ENCODE measurements around the gene PTPRN2.

PTPRN2 gene

GRCh38 chr7:158134824-158135223 is 452.8 kb downstream of the PTPRN2 start:
- no peak overlapping the region for H3K27ac ChIP-seq (ENCODE audit: low read depth, low read length)
- H3K27me3 ChIP-seq (ENCODE audit: control insufficient read depth in 5 of 5, insufficient read depth in 4 of 5, low read length in 5 of 5), result no peaks in the 10 kb centered on the region
- no peak overlapping the region for H3K9ac ChIP-seq (ENCODE audit: low read length in 5 of 5)
- H3K9me3 ChIP-seq (ENCODE audit: control insufficient read depth in 5 of 5, low read length in 5 of 5), result peaks cover 0 to 12% (median 0%) of the 10 kb centered on the region in 5 donors
- H3K4me1 ChIP-seq (ENCODE audit: control insufficient read depth in 5 of 5, insufficient read depth in 5 of 5, low read length in 5 of 5), result no peaks in the 10 kb centered on the region
- H3K36me3 ChIP-seq (ENCODE audit: control insufficient read depth in 5 of 5, insufficient read depth in 5 of 5, low read length in 5 of 5), result no peaks in the 10 kb centered on the region
- no peak overlapping the region for H3K4me3 ChIP-seq (ENCODE audit: low read depth in 1 of 5, low read length in 5 of 5)

- Histone ChIP-seq H3K4me3 (ENCODE audit: low read depth in 1 of 5, low read length in 5 of 5) (no peak overlapping the region), H3K4me1 (ENCODE audit: control insufficient read depth in 5 of 5, insufficient read depth in 5 of 5, low read length in 5 of 5) (no peaks in the 10 kb centered on the region), H3K27ac (ENCODE audit: low read depth, low read length) (no peak overlapping the region), H3K36me3 (ENCODE audit: control insufficient read depth in 5 of 5, insufficient read depth in 5 of 5, low read length in 5 of 5) (no peaks in the 10 kb centered on the region), H3K27me3 (ENCODE audit: control insufficient read depth in 5 of 5, insufficient read depth in 4 of 5, low read length in 5 of 5) (no peaks in the 10 kb centered on the region), H3K9ac (ENCODE audit: low read length in 5 of 5) (no peak overlapping the region), H3K9me3 (ENCODE audit: control insufficient read depth in 5 of 5, low read length in 5 of 5) (peaks cover 0 to 16% (median 0%) of the 10 kb centered on the region in 5 donors)
Observed at GRCh38 chr7:158133515-158134271, 453.9 kb downstream of the PTPRN2 start.

GRCh38 chr7:158133057-158133456 is 454.6 kb downstream of the PTPRN2 start:
- Histone ChIP-seq H3K9ac (ENCODE audit: low read length in 5 of 5) (no peak overlapping the region), H3K36me3 (ENCODE audit: control insufficient read depth in 5 of 5, insufficient read depth in 5 of 5, low read length in 5 of 5) (no peaks in the 10 kb centered on the region), H3K9me3 (ENCODE audit: control insufficient read depth in 5 of 5, low read length in 5 of 5) (peaks cover 0 to 16% (median 0%) of the 10 kb centered on the region in 5 donors), H3K27ac (ENCODE audit: low read depth, low read length) (no peak overlapping the region), H3K4me1 (ENCODE audit: control insufficient read depth in 5 of 5, insufficient read depth in 5 of 5, low read length in 5 of 5) (no peaks in the 10 kb centered on the region), H3K4me3 (ENCODE audit: low read depth in 1 of 5, low read length in 5 of 5) (no peak overlapping the region), H3K27me3 (ENCODE audit: control insufficient read depth in 5 of 5, insufficient read depth in 4 of 5, low read length in 5 of 5) (no peaks in the 10 kb centered on the region)

GRCh38 chr7:158130023-158130409 is 457.6 kb downstream of the PTPRN2 start:
- Histone ChIP-seq H3K4me3 (ENCODE audit: low read depth in 1 of 5, low read length in 5 of 5) (no peak overlapping the region), H3K27me3 (ENCODE audit: control insufficient read depth in 5 of 5, insufficient read depth in 4 of 5, low read length in 5 of 5) (no peaks in the 10 kb centered on the region), H3K4me1 (ENCODE audit: control insufficient read depth in 5 of 5, insufficient read depth in 5 of 5, low read length in 5 of 5) (no peaks in the 10 kb centered on the region), H3K36me3 (ENCODE audit: control insufficient read depth in 5 of 5, insufficient read depth in 5 of 5, low read length in 5 of 5) (no peaks in the 10 kb centered on the region), H3K9ac (ENCODE audit: low read length in 5 of 5) (no peak overlapping the region), H3K27ac (ENCODE audit: low read depth, low read length) (no peak overlapping the region), H3K9me3 (ENCODE audit: control insufficient read depth in 5 of 5, low read length in 5 of 5) (peaks cover 0 to 16% (median 0%) of the 10 kb centered on the region in 5 donors)

- Histone ChIP-seq H3K9ac (ENCODE audit: low read length in 5 of 5) (no peak overlapping the region), H3K36me3 (ENCODE audit: control insufficient read depth in 5 of 5, insufficient read depth in 5 of 5, low read length in 5 of 5) (no peaks in the 10 kb centered on the region), H3K27me3 (ENCODE audit: control insufficient read depth in 5 of 5, insufficient read depth in 4 of 5, low read length in 5 of 5) (no peaks in the 10 kb centered on the region), H3K27ac (ENCODE audit: low read depth, low read length) (no peak overlapping the region), H3K4me3 (ENCODE audit: low read depth in 1 of 5, low read length in 5 of 5) (no peak overlapping the region), H3K4me1 (ENCODE audit: control insufficient read depth in 5 of 5, insufficient read depth in 5 of 5, low read length in 5 of 5) (no peaks in the 10 kb centered on the region), H3K9me3 (ENCODE audit: control insufficient read depth in 5 of 5, low read length in 5 of 5) (peaks cover 0 to 16% (median 0%) of the 10 kb centered on the region in 5 donors)
Observed at GRCh38 chr7:158129037-158130022, 458.3 kb downstream of the PTPRN2 start.

- no peak overlapping the region for H3K27ac ChIP-seq (ENCODE audit: low read depth, low read length)
- H3K9ac ChIP-seq (ENCODE audit: low read length in 5 of 5), result no peak overlapping the region
- H3K9me3 ChIP-seq (ENCODE audit: control insufficient read depth in 5 of 5, low read length in 5 of 5), result peaks cover 0 to 16% (median 0%) of the 10 kb centered on the region in 5 donors
- no peaks in the 10 kb centered on the region for H3K36me3 ChIP-seq (ENCODE audit: control insufficient read depth in 5 of 5, insufficient read depth in 5 of 5, low read length in 5 of 5)
- no peaks in the 10 kb centered on the region for H3K27me3 ChIP-seq (ENCODE audit: control insufficient read depth in 5 of 5, insufficient read depth in 4 of 5, low read length in 5 of 5)
- no peaks in the 10 kb centered on the region for H3K4me1 ChIP-seq (ENCODE audit: control insufficient read depth in 5 of 5, insufficient read depth in 5 of 5, low read length in 5 of 5)
- no peak overlapping the region for H3K4me3 ChIP-seq (ENCODE audit: low read depth in 1 of 5, low read length in 5 of 5)
Observed at GRCh38 chr7:158128572-158128971, 459.1 kb downstream of the PTPRN2 start.

GRCh38 chr7:158127241-158127640 is 460.4 kb downstream of the PTPRN2 start:
- Histone ChIP-seq H3K4me3 (ENCODE audit: low read depth in 1 of 5, low read length in 5 of 5) (no peak overlapping the region), H3K9ac (ENCODE audit: low read length in 5 of 5) (no peak overlapping the region), H3K27me3 (ENCODE audit: control insufficient read depth in 5 of 5, insufficient read depth in 4 of 5, low read length in 5 of 5) (no peaks in the 10 kb centered on the region), H3K9me3 (ENCODE audit: control insufficient read depth in 5 of 5, low read length in 5 of 5) (peaks cover 0 to 14% (median 3%) of the 10 kb centered on the region in 5 donors), H3K36me3 (ENCODE audit: control insufficient read depth in 5 of 5, insufficient read depth in 5 of 5, low read length in 5 of 5) (no peaks in the 10 kb centered on the region), H3K4me1 (ENCODE audit: control insufficient read depth in 5 of 5, insufficient read depth in 5 of 5, low read length in 5 of 5) (no peaks in the 10 kb centered on the region), H3K27ac (ENCODE audit: low read depth, low read length) (no peak overlapping the region)

GRCh38 chr7:158126661-158127060 is 461.0 kb downstream of the PTPRN2 start:
- no peak overlapping the region for H3K27ac ChIP-seq (ENCODE audit: low read depth, low read length)
- no peak overlapping the region for H3K4me3 ChIP-seq (ENCODE audit: low read depth in 1 of 5, low read length in 5 of 5)
- H3K4me1 ChIP-seq (ENCODE audit: control insufficient read depth in 5 of 5, insufficient read depth in 5 of 5, low read length in 5 of 5), result no peaks in the 10 kb centered on the region
- H3K36me3 ChIP-seq (ENCODE audit: control insufficient read depth in 5 of 5, insufficient read depth in 5 of 5, low read length in 5 of 5), result no peaks in the 10 kb centered on the region
- peaks cover 0 to 15% (median 4%) of the 10 kb centered on the region in 5 donors for H3K9me3 ChIP-seq (ENCODE audit: control insufficient read depth in 5 of 5, low read length in 5 of 5)
- H3K27me3 ChIP-seq (ENCODE audit: control insufficient read depth in 5 of 5, insufficient read depth in 4 of 5, low read length in 5 of 5), result peaks cover 0 to 1% (median 0%) of the 10 kb centered on the region in 5 donors
- no peak overlapping the region for H3K9ac ChIP-seq (ENCODE audit: low read length in 5 of 5)

GRCh38 chr7:158125721-158126120 is 461.9 kb downstream of the PTPRN2 start:
- Histone ChIP-seq H3K36me3 (ENCODE audit: control insufficient read depth in 5 of 5, insufficient read depth in 5 of 5, low read length in 5 of 5) (no peaks in the 10 kb centered on the region), H3K27ac (ENCODE audit: low read depth, low read length) (no peak overlapping the region), H3K4me3 (ENCODE audit: low read depth in 1 of 5, low read length in 5 of 5) (no peak overlapping the region), H3K4me1 (ENCODE audit: control insufficient read depth in 5 of 5, insufficient read depth in 5 of 5, low read length in 5 of 5) (no peaks in the 10 kb centered on the region), H3K9me3 (ENCODE audit: control insufficient read depth in 5 of 5, low read length in 5 of 5) (peaks cover 0 to 17% (median 8%) of the 10 kb centered on the region in 5 donors), H3K27me3 (ENCODE audit: control insufficient read depth in 5 of 5, insufficient read depth in 4 of 5, low read length in 5 of 5) (peaks cover 0 to 3% (median 0%) of the 10 kb centered on the region in 5 donors), H3K9ac (ENCODE audit: low read length in 5 of 5) (no peak overlapping the region)

GRCh38 chr7:158125091-158125490 is 462.5 kb downstream of the PTPRN2 start:
- Histone ChIP-seq H3K9ac (ENCODE audit: low read length in 5 of 5) (no peak overlapping the region), H3K4me3 (ENCODE audit: low read depth in 1 of 5, low read length in 5 of 5) (no peak overlapping the region), H3K4me1 (ENCODE audit: control insufficient read depth in 5 of 5, insufficient read depth in 5 of 5, low read length in 5 of 5) (no peaks in the 10 kb centered on the region), H3K27ac (ENCODE audit: low read depth, low read length) (no peak overlapping the region), H3K9me3 (ENCODE audit: control insufficient read depth in 5 of 5, low read length in 5 of 5) (peaks cover 0 to 17% (median 9%) of the 10 kb centered on the region in 5 donors), H3K36me3 (ENCODE audit: control insufficient read depth in 5 of 5, insufficient read depth in 5 of 5, low read length in 5 of 5) (no peaks in the 10 kb centered on the region), H3K27me3 (ENCODE audit: control insufficient read depth in 5 of 5, insufficient read depth in 4 of 5, low read length in 5 of 5) (peaks cover 0 to 3% (median 0%) of the 10 kb centered on the region in 5 donors)
